ENCODE results near the gene CCDC88C.

The CCDC88C gene

DNA sequence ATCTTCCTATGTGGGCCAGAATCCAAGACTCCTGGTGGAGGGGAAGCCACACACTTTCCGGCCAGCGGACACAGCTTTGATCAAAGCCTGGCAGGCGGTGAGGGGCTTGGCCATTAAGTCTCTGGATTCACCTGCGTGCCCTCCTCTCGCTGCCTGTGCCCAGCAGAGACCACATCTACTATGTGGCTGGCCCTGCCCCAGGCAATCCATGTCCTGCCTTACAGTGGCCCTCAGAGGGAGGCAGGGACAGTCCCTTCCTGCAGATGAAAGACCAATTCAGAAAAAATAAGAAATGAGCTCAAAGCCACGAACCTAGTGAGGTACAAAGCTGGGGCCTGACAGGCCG is 90.4 kb downstream of the CCDC88C start:
- DNase-seq (ENCODE audit: low read depth in 2 of 2), result no peak

DNA sequence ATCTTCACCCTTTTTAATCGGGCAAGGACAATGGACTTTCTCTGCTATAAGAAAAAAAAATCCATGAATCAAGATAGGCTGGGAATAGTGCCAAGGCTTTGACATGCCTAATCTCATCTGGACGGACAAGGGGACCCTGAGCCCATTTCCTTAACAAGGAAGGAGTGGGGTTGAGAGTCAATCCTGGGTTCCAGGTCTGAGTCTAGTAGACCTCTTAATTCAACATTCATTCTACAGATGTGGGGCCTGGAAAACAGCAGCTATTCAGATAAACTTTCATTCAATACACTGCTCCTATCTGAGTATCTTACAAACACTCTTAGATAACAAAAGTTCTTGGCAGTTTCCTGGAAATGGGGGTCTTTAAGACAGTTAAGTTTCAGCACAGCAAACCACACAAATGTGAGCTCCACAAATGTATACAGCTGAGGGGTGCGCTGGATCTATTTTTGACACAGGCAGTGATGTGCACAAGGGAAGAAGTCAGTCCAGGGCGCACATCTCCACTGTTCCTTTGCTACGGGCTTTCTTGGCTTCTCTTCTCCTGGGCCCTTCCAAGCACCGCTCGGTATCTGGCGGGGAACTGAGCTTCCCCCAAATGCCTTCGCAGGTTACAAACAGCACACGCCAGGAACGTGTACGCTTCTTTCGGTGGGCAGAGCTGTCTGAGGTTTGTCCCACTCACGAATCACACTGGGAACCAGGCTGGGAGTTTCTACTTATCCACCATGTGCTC is 90.9 kb downstream of the CCDC88C start:
- no peak for DNase-seq (ENCODE audit: low read depth in 2 of 2)

DNA sequence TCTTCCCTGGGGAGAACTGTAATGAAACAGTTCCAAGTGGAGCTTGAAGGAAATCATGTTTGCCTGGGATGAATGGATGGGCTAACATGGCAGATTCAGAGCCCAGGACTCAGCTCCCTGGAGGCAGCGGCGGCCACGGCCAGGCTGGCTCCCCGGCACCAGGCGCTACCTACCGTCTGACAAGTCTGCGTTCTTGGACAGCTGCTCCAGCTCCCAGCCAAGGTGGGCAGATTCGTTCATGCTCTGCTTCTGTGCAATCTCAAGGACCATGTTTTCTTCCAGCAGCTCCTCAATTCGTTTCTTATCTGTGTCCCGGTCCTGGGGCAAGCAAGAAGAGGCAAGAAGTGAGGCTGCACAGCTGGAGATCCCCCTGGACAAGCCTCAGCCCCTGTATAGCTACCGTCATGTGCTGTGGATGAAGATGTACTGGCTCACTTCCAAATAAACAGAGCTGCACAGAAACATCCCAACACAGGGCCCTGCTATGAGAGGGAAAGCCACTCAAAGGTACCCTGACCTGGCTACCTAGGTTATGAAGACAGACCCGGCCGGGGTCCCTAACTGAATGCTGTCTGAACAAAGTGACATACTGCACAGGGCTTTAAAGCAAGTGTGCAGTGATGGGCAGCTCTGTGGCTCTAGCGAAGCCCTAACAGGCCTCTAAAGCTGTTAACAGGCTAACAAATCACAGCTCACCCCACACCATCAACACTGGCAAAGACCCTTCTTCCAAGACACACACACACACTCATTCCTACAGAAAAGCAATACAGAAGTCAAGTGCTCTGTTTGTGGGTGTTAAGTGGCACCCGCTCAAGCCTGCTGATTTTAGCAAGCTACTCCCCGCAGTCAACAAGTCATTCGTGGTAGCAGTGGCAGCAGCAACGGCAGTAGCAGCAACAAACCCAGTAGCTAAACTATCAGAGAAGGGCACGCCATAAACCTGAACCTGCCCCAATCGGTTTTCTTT is 92.7 kb downstream of the CCDC88C start:
- DNase-seq (ENCODE audit: low read depth in 2 of 2), result no peak

DNA sequence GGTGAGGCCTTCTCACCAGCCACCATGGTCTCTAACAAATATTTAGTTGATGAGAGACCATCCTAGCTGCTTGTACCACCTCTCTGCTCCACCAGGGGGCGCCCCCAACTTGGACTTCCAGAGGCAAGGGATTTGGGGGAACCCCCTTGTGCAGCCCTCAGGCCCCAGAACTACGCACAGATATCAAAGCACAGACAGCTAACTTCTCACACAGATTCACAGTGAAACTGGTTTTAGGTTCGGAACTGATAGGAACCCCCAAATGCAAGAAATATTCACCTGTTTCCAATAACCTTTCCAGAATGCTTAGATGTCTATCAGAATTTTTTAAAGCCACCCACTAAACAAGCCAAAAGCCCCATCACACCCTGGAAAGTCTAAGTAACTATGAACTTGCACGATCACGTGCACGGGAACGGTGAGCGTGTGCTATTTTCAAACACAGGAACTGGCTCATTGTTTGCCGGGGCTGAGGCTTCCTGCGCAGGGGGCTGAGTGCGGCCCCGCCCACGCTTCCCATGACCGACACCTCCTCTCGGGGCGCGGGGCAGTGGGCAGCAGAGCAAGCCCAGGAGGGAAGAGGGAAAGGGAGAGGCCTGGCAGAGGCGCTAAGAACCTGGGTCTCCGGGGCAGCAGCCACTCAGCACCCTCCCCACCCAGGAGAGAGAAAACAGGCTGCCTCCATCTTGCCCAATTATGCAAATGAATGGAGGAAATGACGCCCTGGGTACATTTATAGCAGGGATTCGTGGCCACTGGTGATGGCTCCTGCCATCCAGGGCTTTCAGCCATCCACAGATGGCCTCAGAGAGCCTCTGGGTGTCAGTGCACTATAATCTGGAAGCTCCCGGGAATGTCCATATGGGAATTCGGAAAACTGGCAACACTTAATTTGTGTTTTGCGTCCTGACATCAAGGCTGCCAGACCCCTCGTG is 93.7 kb downstream of the CCDC88C start:
- peak; percentile 17 to 26 for DNase-seq (ENCODE audit: low read depth in 2 of 2)

DNA sequence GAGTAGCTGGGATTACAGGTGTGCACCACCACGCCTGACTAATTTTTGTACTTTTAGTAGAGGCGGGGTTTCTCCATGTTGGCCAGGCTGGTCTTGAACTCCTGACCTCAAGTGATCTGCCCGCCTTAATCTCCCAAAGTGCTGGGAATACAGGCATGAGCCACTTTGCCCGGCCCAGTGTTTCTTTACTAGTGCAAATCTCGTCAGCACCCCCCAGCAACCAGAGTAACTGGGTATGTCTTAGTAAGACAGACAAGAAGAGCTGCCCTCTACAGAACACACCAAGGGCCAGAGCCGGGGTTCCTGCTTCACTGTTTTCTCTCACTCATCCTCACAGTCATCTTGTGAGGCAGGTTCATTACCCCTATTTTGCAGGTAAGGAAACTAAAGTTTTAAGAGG is 94.6 kb downstream of the CCDC88C start:
- no peak for DNase-seq (ENCODE audit: low read depth in 2 of 2)

DNA sequence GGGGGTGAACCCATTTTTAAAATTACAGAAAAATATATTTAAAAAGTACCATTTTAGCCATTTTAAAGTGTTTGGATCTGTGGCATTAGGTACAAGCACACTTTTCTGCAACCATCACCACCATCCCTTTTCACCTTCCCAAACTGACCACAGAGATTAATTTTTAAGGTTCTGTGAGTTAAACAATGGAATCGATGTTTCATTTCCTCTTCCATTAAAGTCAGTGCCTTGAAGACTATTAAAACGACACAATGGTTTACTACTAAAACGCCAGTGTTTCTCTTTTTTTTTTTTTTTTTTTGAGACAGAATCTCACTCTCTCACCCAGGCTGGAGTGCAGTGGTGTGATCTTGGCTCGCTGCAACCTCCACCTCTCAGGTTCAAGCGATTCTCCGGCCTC is 95.0 kb downstream of the CCDC88C start:
- DNase-seq (ENCODE audit: low read depth in 2 of 2), result no peak

DNA sequence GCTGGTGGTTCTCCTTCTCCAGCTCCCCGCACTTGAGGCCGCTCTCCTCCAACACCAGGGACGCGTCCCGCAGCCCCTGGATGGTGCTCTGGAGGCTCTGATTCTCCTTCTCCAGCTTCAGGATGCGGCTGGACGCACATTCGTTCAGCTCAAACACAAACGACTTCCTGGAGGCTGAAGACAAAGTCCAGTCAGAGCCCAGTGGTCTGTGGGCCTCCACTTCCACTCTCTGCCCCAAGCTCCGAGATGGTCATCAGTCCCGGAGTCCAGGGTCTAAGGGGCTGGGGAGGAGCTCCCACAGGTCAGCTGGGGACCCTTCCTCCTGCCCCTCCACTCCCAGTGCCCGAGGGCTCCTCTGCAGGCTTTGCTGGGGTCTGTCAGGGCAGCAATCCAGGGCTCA is 96.5 kb downstream of the CCDC88C start:
- DNase-seq (ENCODE audit: low read depth in 2 of 2), result no peak

DNA sequence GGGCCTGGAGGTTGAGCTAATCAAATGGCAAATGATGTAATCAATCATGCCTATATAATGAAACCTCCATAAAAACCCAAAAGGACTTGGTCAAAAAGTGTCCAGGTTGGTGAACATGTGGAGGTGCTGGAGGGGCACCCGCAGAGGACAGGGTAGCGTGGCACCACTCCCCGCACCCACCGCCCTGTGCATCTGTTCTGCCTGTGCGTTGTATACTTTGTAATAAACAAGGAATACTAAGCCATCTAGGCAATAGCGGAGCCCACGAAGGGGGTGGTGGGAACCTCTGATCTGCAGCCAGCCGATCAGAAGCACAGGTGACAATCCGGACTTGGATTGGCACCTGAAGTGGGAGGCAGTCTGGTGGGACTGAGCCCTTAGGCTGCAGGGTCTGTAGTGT is 97.4 kb downstream of the CCDC88C start:
- DNase-seq (ENCODE audit: low read depth in 2 of 2), result no peak

DNA sequence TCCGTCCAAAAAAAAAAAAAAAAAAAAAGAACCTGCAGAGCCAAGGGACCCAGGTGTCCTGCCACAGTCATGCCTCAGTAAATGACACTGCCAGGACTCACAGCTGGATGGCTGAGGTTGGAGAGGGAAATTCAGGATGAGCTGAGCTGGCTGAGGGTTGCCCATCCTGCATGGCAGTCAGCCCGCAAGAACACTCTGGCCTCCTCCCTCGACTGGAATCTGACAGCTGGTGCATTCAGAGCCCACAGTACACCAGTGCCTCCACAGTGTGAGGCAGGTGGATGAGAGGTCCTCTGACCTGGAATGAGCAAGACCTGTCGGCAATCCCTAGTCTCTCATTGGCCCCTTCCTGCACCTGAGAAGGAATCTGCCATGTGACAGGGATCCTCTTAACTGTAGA is 98.7 kb downstream of the CCDC88C start:
- DNase-seq (ENCODE audit: low read depth in 2 of 2), result no peak

DNA sequence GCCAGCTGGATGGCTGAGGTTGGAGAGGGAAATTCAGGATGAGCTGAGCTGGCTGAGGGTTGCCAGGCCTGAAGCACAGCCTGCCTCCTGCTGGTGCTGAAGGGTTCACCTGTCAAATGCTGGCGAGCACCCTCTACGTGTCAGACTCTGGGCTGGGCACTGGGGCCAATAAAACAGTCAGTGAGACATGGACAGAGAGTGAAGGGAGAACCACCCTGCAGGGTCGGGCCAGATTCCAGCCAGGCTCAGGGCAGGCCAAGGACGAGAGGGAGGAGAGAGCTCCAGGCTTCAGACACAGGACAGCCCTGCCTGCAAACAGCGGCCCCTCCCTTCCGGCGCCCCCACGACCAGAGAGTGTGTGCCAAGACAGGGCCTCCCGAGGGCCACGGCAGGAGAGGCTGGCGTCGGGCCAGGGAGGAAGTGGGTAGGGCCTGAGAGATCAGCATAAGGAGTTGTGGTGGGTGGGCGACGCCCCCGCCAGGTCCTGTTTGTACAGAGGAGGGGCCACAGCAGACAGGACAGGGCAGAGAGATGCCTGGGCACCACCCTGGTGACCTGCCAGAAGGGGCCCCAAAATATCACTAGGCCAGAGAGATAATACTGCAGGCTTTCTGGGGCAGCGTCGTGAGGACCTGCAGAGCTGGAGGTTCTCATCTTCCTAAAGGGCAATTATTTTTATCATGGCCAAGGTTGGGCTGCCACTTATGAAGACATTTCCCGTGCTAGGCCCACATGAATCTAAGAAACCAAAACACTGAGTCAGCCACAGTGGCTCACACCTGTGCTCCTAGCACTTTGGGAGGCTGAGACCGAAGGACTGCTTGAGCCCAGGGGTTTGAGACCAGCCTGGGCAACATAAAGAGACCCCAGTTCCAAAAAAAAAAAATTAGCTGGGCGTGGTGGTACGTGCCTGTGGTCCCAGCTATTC is 100.0 kb downstream of the CCDC88C start:
- DNase-seq (ENCODE audit: low read depth in 2 of 2), result no peak

DNA sequence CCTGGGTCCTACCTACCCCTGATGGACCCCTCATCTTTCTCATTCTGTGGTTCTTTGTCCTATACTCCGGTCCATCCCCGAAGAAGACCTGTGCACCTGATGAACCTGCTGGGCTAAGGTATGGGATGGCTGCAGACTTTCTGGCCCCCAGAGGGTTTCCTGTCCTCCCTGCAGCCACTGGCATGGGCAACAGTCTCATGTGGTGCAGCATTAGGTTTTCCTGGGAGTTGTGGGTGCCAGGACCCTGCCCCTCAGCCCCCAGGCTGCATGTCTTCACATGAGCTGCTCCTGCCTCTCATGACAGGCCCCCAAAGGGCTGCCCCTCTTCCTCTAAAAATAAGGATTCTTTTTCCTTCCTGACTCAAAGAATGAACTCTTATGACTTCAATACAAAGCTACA is 100.9 kb downstream of the CCDC88C start:
- no peak for DNase-seq (ENCODE audit: low read depth in 2 of 2)

DNA sequence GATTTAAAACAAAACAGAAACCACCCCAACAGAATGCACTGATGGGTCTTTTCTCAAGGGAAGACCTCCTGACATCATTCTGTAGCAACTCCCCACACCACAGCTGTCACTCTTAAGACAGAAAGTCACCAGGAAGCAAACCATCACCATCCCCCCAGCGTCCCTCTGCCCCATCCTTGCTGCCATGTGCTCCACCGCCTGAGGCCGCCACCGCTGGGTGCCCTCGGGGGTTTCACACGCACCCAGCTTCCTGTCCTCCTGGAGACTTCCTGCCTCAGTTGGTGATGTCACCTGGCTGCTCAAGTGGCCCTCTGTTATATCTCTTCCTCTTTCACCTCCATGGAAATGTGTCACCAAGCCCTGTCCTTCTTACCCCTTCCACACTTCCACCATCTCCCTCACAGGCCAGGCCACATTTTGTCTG is 101.8 kb downstream of the CCDC88C start:
- no peak for DNase-seq (ENCODE audit: low read depth in 2 of 2)

DNA sequence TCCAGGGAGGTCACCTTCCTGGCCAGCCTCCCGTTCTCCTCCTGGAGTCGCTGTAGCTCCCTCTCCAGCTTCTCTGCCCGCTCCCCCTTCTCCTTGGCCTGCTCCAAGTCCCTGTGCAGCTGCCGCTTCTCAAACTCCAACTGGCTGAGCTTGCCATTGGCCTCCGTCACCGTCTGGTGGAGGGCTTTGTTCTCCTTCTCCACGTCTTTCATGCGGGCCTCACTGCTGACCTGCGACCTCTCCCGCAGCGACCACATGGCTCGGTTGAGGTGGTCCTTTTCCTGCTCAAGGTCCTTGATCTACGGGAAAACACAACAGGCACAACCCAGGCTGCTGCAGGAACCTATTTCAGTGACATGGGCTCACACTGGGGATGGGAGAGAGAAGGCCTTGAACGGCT is 103.8 kb downstream of the CCDC88C start:
- DNase-seq (ENCODE audit: low read depth in 2 of 2), result no peak

DNA sequence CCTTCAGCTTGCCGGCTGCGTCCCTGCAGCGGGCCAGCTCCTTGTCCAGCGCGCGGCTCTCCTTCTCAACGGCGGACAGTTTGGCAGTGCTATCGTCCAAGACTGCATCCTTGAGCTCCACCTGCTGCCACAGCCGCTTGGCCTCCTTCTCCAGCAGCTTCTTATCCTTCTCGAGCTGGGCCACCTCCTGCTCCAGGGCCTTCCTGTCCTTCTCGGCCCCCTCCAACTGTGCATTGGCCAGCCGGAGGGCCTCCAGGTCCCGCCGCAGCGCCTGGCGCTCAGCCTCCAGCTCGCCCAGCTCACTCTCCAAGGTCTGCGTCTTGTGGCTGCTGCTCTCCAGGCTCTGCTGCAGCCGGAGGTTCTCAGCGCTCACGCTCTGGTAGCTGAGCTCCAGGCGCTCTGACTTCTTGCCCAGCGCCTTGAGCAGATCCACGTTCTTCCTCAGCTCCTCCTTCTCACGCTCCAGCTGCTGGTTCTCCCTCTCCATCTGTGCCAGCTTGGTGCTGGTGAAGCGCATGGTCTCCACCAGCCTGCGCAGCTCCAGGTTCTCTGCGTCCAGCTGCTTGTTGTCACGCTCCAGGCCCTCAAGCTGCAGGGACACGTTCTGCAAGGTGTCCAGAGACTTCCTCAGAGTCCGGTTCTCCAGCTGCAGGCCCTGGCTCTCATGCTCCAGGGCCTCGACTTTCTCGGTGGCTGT is 104.3 kb downstream of the CCDC88C start:
- no peak for DNase-seq (ENCODE audit: low read depth in 2 of 2)

DNA sequence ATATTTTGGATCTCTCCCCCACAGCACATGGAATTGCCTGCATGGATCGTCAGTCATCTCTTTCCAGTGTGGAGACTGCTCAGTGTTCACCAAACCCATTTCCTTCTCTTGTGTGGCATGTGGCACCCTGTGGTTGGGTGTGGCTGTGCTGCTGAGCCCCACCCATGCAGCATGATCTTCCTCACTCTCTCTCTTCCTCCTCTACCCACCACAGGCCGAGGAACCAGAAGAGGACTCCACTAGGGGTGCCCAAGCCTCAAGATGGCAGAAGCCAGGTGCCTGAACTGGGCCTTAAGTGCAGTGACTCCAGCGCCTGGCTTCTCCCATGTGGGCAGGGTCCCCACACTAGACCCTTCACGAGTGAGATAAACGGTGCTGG is 106.3 kb downstream of the CCDC88C start:
- DNase-seq (ENCODE audit: low read depth in 2 of 2), result no peak

DNA sequence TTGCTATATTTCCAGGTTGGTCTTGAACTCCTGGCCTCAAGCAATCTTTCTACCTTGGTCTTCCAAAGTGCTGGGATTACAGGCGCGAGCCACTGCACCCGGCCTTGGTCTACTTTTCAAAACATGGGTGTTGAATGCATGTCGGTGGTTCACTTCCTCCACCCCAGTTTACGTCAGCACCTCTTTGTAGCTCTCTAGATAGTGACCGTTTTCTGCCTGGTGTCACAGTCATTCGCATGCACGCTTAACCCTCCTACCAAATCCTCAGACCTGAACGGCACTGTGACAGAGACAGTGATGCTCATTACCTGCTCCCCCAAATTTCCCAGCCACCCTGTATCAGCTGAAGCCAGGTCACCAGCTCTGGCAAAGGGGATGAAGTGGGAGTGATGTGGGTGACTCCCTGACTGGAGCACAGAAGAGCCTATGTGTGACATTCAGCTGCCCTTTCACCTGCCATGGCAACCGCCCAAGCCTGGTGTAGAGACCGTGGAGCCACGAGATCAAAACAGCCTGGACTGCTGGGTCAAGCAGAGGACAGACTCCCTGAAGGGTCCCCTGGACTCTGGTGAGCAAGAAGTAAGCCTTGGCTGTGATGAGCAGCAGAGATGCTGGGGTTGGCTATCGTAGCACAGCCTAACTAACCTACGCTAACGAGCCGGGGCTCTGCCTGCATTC is 106.9 kb downstream of the CCDC88C start:
- DNase-seq (ENCODE audit: low read depth in 2 of 2), result no peak

DNA sequence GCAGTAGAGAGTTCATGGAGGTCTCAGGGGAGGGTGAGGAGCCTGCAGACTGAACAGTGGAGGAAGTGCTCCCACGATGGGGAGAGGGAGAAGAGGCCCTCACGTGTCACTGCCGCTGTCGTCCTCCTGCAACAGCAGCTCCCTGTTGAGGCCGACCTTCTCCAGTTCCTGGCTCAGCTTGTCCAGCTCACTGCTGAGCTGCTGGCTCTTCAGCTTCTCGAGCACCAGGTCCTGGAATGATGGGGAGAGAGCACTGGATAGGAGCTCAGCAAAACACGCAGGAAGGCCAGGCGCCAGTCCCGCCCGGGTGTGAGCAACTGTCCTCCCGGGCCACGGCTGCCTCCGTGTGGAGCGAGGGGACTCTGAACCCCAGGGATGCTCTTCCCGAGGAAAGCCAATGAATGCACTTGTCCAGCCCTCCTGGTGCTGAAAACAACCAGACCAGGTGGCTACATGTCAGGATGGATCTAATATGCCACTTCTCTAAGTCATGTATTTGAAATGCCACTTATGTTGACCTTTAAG is 107.8 kb downstream of the CCDC88C start:
- DNase-seq (ENCODE audit: low read depth in 2 of 2), result no peak

DNA sequence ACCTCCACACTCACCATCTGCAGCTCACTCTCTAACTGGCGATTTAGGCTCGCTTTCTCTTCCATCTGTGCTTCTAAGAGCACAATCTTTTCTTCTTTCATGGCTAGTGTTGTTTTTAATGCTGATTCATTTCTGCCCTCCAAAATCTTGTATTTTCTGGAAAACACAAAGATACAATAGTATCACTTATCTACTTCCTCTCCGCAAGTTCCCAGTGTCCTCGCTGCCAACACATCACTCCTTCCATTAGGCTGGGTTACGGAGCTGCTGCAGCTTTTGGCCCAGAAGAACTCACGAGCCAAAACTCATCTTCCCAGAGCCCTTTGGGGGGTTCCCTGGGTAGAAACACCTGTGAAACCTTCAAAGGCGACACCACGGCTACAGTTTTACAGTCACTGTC is 109.3 kb downstream of the CCDC88C start:
- DNase-seq (ENCODE audit: low read depth in 2 of 2), result no peak

DNA sequence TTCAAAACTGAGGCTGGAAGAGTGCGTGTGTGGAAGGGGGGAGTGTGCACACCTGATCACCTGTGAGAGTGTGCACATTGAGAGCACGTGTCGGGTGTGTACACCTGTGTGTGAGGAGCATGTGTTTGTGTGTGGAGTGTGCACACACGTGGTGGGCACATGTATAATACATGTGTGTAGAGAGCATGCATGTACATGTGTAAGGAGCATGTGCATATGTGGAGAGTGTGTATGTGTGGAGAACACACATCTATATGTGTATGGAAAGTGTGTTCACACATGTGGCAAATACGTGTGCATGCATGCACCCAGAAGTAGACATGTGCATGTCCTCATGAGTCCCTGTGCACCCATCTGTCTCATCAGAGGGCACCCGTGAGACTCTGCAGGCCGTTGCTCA is 110.0 kb downstream of the CCDC88C start:
- DNase-seq (ENCODE audit: low read depth in 2 of 2), result no peak

DNA sequence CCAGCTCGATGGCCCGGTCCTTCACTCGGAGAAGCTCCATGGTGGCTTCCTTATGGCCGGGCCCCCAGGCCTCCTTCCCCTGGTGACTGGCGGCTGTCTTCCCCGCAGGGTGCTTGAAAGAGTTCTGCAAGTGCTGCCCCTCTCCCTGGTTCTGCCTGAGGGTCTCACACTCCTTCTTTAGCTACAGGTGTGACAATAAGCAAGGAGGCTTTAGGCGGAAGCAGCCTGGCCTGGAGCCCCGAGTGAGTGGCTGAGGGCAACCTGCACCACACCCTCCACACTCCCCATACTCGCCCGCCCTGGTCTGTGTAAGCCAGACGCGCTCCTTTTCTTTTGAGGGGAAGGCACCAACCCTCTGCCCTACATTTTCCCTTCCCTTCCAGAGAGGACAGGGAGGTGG is 110.6 kb downstream of the CCDC88C start:
- no peak for DNase-seq (ENCODE audit: low read depth in 2 of 2)

Data from fibroblast of skin of left quadriceps (primary cell).